Measurements from ENCODE around the gene PAM.

DNA sequence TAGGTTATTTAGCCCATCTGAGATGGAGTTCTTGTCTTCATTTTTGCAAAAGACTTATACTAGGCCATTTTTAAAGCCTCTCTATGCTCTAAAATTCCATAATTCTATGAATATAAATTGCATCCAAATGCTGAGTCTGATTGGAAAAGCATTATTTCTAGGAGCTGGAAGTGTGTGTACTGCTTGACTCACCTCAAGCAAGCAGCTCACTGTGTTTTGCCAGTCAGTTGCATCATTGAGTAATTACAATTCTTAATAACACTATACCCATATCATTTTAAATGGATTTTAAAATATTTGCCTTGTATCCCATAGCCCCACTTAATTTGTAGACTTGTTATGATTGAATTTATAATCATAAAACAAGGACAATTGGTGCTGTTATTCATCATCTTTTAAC is 161.0 kb downstream of the PAM start:
- TF ChIP-seq CTCF (IDR thresholded peaks at IDR 0.05) (no peak), POLR2AphosphoS5 (IDR thresholded peaks at IDR 0.05; ENCODE audit: insufficient read depth in 1 of 2, low read depth in 1 of 2) (no peak)
